K562 (cell line): ENCODE data around the gene MEX3A. TPM values are rescaled to one million over a fixed set of nuclear protein-coding genes. Genes with fewer than 3 reads are reported as not detected.

Source experiments
- ARID1B ChIP-seq: fragments of 450-650 bp; IDR thresholded peaks from 2 replicates; pipeline ENCODE4 v1.6.1; 2016; ENCODE audit warnings: antibody characterized with exemption, mild to moderate bottlenecking, inconsistent platforms
- C11orf30 ChIP-seq: fragments of 450-650 bp; IDR thresholded peaks from 2 replicates; pipeline ENCODE4 v1.6.1; 2016; ENCODE audit warnings: low read depth, mild to moderate bottlenecking
- CCNT2 ChIP-seq: IDR thresholded peaks from 2 replicates; pipeline ENCODE4 v1.6.1; 2011; ENCODE audit warnings: borderline replicate concordance, low read depth, mild to moderate bottlenecking, moderate library complexity, mixed read lengths, low read length; ENCODE audit not compliant: insufficient read length; ENCODE audit errors: extremely low read depth
- E2F1 ChIP-seq: sonication (generic); formaldehyde crosslinking; IDR thresholded peaks from 2 replicates; pipeline ENCODE4 v1.8.1; 2023; ENCODE audit warnings: mild to moderate bottlenecking, missing genetic modification reagents, moderate library complexity
- HCFC1 ChIP-seq: IDR thresholded peaks from 2 replicates; pipeline ENCODE4 v1.6.1; 2012; ENCODE audit warnings: low read depth, low read length, improper control_type of control experiment
- HDAC1 ChIP-seq, 2 experiments: fragments of 450-650 bp; IDR thresholded peaks; 2 replicates each; pipeline ENCODE4 v1.6.1; 2016 to 2017; ENCODE audit warnings: inconsistent platforms in 1 of 2, mild to moderate bottlenecking in 1 of 2, moderate library complexity in 1 of 2
- KAT7 ChIP-seq: sonication (generic); formaldehyde crosslinking; IDR thresholded peaks from 2 replicates; pipeline ENCODE4 v1.8.0; 2022; ENCODE audit warnings: missing genetic modification reagents, mild to moderate bottlenecking, borderline replicate concordance
- KDM5B ChIP-seq: fragments of 200-600 bp; sonication (generic); IDR thresholded peaks from 2 replicates; pipeline ENCODE4 v1.6.1; 2012; ENCODE audit warnings: low read depth, mild to moderate bottlenecking, moderate library complexity, low read length, control low read depth, inconsistent platforms; ENCODE audit not compliant: insufficient replicate concordance
- KLF16 ChIP-seq: IDR thresholded peaks from 2 replicates; pipeline ENCODE4 v1.6.1; 2016; ENCODE audit warnings: antibody characterized with exemption
- MAX ChIP-seq: sonication (generic); formaldehyde crosslinking; IDR thresholded peaks from 2 replicates; pipeline ENCODE4 v1.9.0; 2022; ENCODE audit warnings: mild to moderate bottlenecking, missing genetic modification reagents
- SIN3A ChIP-seq, 2 experiments: fragments of 150-350 bp in 1 of 2; IDR thresholded peaks; 2 replicates each; pipeline ENCODE4 v1.6.1; 2011 to 2016; ENCODE audit warnings: borderline replicate concordance in 2 of 2, low read depth in 2 of 2, low read length in 2 of 2, mild to moderate bottlenecking in 2 of 2, moderate library complexity in 2 of 2; ENCODE audit not compliant: control insufficient read depth in 1 of 2
- SIN3B ChIP-seq: fragments of 450-650 bp; IDR thresholded peaks from 2 replicates; pipeline ENCODE4 v1.6.1; 2017; ENCODE audit warnings: low read depth, mild to moderate bottlenecking, moderate library complexity
- SNIP1 ChIP-seq: fragments of 450-650 bp; IDR thresholded peaks from 2 replicates; pipeline ENCODE4 v1.7.1; 2017; ENCODE audit warnings: low read depth, mild to moderate bottlenecking
- SP2 ChIP-seq: IDR thresholded peaks from 2 replicates; pipeline ENCODE4 v1.6.1; 2011; ENCODE audit warnings: mild to moderate bottlenecking, low read depth, low read length, moderate library complexity; ENCODE audit not compliant: poor library complexity, severe bottlenecking; ENCODE audit errors: extremely low read depth
- ZNF217 ChIP-seq: sonication (generic); formaldehyde crosslinking; IDR thresholded peaks from 2 replicates; pipeline ENCODE4 v1.8.0; 2022; ENCODE audit warnings: mild to moderate bottlenecking, missing genetic modification reagents
- polyA plus RNA-seq, 8 experiments: library from polyadenylated mRNA; depleted of rRNA in 4 of 8; stranded (reverse) in 5 of 8; unstranded in 3 of 8; fragments of >200 nt; fragmentation: Nextera tagmentation in 2 of 8; fragmentation: Illumina TruSeq in 1 of 8; extraction: Ambion mirVana in 2 of 8; extraction: Trizol in 1 of 8; gene quantifications; 2 replicates each; pipeline versions ENCODE4 v1.2.1 to v1.2.3, GENCODE V29; 2011 to 2014; ENCODE audit warnings: inconsistent platforms in 1 of 8, missing spikeins in 1 of 8
- total RNA-seq, 7 experiments: library from RNA; depleted of rRNA in 6 of 7; stranded (reverse); fragments of >200 nt in 6 of 7; fragmentation: Illumina TruSeq in 2 of 7; extraction: Trizol in 2 of 7; gene quantifications; 2 replicates each; pipeline versions ENCODE4 v1.2.1 to v1.2.3, GENCODE V29; 2011 to 2021; ENCODE audit warnings: low replicate concordance in 1 of 7
- TF ChIP-seq, protein P1 (sequence below): fragments of 200-800 bp; sonication (Bioruptor generic); IDR thresholded peaks from 2 replicates; pipeline ENCODE4 v1.6.1; 2017; ENCODE audit warnings: missing genetic modification characterization, missing compliant biosample characterization
- TF ChIP-seq, protein P2 (sequence below): fragments of 450-650 bp; IDR thresholded peaks from 2 replicates; pipeline ENCODE4 v1.6.1; 2016; ENCODE audit warnings: missing biosample characterization, missing genetic modification characterization
- TF ChIP-seq, protein P3 (sequence below): conservative IDR thresholded peaks from 2 replicates; pipeline ENCODE4 v1.6.1; 2011; ENCODE audit warnings: low read depth, mild to moderate bottlenecking, low read length; ENCODE audit not compliant: control insufficient read depth

MEX3A gene
- total and polyA plus RNA-seq, 9 of the 15 experiments (the other 6 are each of a cell fraction or from before 2014, with no cell fraction given): 0.36 to 13.7 (median 5.2) TPM

DNA sequence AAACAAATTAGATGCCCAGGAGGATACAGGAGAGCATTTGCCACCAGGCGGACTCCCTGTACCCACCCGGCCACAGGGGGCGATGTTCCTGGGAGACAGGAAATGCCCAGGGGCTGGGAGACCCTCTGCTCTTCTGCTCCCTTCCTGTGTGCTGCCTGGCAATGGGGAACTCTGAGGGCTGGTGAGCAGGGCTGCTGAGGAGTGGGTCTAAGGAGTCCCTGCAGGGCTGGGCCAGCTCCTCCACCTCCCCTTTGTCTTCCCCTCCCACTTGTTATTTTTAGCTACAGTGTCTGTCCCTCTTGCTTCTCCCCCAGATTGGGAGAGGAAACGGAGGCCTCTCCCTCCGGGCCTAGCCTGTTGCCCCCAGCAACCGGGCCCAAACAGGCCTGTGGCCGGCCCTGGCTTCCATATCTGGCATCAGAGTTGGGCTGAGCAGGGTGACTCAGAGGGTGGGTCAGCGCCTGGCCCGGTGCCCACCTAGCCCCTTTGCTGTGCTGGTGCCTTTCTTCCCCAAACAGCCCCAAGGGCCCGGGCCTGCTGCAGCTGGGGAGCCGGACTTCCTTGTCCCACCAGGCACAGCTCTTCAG, 43.9 kb upstream of the MEX3A start (continued):
- TF ChIP-seq, protein P1, sequence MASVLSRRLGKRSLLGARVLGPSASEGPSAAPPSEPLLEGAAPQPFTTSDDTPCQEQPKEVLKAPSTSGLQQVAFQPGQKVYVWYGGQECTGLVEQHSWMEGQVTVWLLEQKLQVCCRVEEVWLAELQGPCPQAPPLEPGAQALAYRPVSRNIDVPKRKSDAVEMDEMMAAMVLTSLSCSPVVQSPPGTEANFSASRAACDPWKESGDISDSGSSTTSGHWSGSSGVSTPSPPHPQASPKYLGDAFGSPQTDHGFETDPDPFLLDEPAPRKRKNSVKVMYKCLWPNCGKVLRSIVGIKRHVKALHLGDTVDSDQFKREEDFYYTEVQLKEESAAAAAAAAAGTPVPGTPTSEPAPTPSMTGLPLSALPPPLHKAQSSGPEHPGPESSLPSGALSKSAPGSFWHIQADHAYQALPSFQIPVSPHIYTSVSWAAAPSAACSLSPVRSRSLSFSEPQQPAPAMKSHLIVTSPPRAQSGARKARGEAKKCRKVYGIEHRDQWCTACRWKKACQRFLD (CRISPR knock-in tag): peak; percentile 59
- TF ChIP-seq ZNF217 (CRISPR knock-in tag) (no peak), HCFC1 (peak; percentile 54; the same call in 1 of the 2 replicates), SIN3B (0 out of 2 replicates have a peak, but pooled peaks have one; percentile 38), CCNT2 (peak; percentile 68), SP2 (peak; percentile 66), KDM5B (no peak), KAT7 (0 out of 2 replicates have a peak, but pooled peaks have one; percentile 82), C11orf30 (peak; percentile 53), SIN3A (IDR thresholded peaks at IDR 0.05; ENCODE audit: borderline replicate concordance in 2 of 2, control insufficient read depth in 1 of 2, low read depth in 2 of 2, low read length in 2 of 2) (peak in 1 of 2 experiments; percentile 8; a peak in 1 of 4 replicates), E2F1 (CRISPR knock-in tag) (no peak), MAX (CRISPR knock-in tag) (no peak), KLF16 (0 out of 2 replicates have a peak, but pooled peaks have one; percentile 4), HDAC1 (IDR thresholded peaks at IDR 0.05) (no peak), ARID1B (peak; percentile 71), SNIP1 (peak; percentile 72; the same call in 1 of the 2 replicates)
- TF ChIP-seq, protein P2, sequence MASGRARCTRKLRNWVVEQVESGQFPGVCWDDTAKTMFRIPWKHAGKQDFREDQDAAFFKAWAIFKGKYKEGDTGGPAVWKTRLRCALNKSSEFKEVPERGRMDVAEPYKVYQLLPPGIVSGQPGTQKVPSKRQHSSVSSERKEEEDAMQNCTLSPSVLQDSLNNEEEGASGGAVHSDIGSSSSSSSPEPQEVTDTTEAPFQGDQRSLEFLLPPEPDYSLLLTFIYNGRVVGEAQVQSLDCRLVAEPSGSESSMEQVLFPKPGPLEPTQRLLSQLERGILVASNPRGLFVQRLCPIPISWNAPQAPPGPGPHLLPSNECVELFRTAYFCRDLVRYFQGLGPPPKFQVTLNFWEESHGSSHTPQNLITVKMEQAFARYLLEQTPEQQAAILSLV (tag): no peak
- TF ChIP-seq, protein P3, sequence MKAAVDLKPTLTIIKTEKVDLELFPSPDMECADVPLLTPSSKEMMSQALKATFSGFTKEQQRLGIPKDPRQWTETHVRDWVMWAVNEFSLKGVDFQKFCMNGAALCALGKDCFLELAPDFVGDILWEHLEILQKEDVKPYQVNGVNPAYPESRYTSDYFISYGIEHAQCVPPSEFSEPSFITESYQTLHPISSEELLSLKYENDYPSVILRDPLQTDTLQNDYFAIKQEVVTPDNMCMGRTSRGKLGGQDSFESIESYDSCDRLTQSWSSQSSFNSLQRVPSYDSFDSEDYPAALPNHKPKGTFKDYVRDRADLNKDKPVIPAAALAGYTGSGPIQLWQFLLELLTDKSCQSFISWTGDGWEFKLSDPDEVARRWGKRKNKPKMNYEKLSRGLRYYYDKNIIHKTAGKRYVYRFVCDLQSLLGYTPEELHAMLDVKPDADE: peak; percentile 87; the same call in 1 of the 2 replicates
